SU-DHL-6 (cell line): ENCODE results near the gene SIM2.

Experiments
- H2AFZ ChIP-seq: fragments of 200-600 bp; sonication (generic); 2 replicates; pipeline ENCODE4 v1.6.1; 2014; ENCODE audit warnings: low read depth, mild to moderate bottlenecking, moderate library complexity, mixed read lengths, antibody characterized with exemption, low read length; ENCODE audit not compliant: severe bottlenecking
- H3F3A ChIP-seq: fragments of 200-600 bp; shearing (Covaris generic); 2 replicates; pipeline ENCODE4 v1.6.0; 2016; ENCODE audit warnings: antibody characterized with exemption, mild to moderate bottlenecking; ENCODE audit not compliant: insufficient read depth
- H3K27ac ChIP-seq: fragments of 200-600 bp; sonication (generic); 2 replicates; pipeline ENCODE4 v1.5.1; 2016; ENCODE audit warnings: low read depth, mild to moderate bottlenecking, low read length, moderate library complexity, mixed read lengths
- H3K27me3 ChIP-seq: fragments of 200-600 bp; sonication (generic), shearing (Covaris generic); 2 replicates; pipeline ENCODE4 v1.6.0; 2014; ENCODE audit warnings: mild to moderate bottlenecking, low read length
- H3K36me3 ChIP-seq: fragments of 200-600 bp; sonication (generic); 2 replicates; pipeline ENCODE4 v1.6.1; 2014; ENCODE audit warnings: mild to moderate bottlenecking, low read length, mixed read lengths
- H3K4me2 ChIP-seq: fragments of 300-600, 200-600 bp; shearing (Covaris generic), sonication (generic); 2 replicates; pipeline ENCODE4 v1.6.0; 2014; ENCODE audit warnings: low read length, low read depth, mild to moderate bottlenecking; ENCODE audit not compliant: poor library complexity, severe bottlenecking
- H3K4me3 ChIP-seq: fragments of 200-600 bp; sonication (generic); 2 replicates; pipeline ENCODE4 v1.5.1; 2014; ENCODE audit warnings: antibody characterized with exemption, low read length, mild to moderate bottlenecking, mixed read lengths; ENCODE audit not compliant: insufficient read depth, poor library complexity, severe bottlenecking
- H3K79me2 ChIP-seq: fragments of 200-600 bp; sonication (generic); 2 replicates; pipeline ENCODE4 v1.6.1; 2014; ENCODE audit warnings: mild to moderate bottlenecking, low read length, moderate library complexity; ENCODE audit not compliant: insufficient read depth
- H3K9ac ChIP-seq: fragments of 200-600 bp; sonication (generic); 2 replicates; pipeline ENCODE4 v1.7.0; 2014; ENCODE audit warnings: mild to moderate bottlenecking, low read length
- H3K9me2 ChIP-seq: fragments of 200-600 bp; sonication (generic); replicated peaks from 2 replicates; pipeline ENCODE4 v1.6.1; 2014; ENCODE audit warnings: low read length; ENCODE audit not compliant: insufficient read depth
- H3K9me3 ChIP-seq: fragments of 200-600 bp; sonication (generic); 2 replicates; pipeline ENCODE4 v1.6.1; 2014; ENCODE audit warnings: low read length, mixed read lengths; ENCODE audit not compliant: insufficient read depth
- H4K20me1 ChIP-seq: fragments of 200-600 bp; sonication (generic); 2 replicates; pipeline ENCODE4 v1.6.1; 2014; ENCODE audit warnings: low read depth, mild to moderate bottlenecking, antibody characterized with exemption, low read length, moderate library complexity, mixed read lengths
- EZH2phosphoT487 ChIP-seq: fragments of 200-600 bp; sonication (generic), shearing (Covaris generic); conservative IDR thresholded peaks from 2 replicates; pipeline ENCODE4 v1.6.1; 2018; ENCODE audit warnings: mild to moderate bottlenecking, antibody characterized with exemption, low read length, moderate library complexity, mixed read lengths
- TF ChIP-seq, protein P1 (sequence below): fragments of 200-600 bp; sonication (generic); IDR thresholded peaks from one replicate; pipeline ENCODE4 v1.5.1; 2017; ENCODE audit warnings: antibody characterized with exemption, mild to moderate bottlenecking, low read length, moderate library complexity; ENCODE audit not compliant: insufficient read depth, poor library complexity, severe bottlenecking

The SIM2 gene

DNA sequence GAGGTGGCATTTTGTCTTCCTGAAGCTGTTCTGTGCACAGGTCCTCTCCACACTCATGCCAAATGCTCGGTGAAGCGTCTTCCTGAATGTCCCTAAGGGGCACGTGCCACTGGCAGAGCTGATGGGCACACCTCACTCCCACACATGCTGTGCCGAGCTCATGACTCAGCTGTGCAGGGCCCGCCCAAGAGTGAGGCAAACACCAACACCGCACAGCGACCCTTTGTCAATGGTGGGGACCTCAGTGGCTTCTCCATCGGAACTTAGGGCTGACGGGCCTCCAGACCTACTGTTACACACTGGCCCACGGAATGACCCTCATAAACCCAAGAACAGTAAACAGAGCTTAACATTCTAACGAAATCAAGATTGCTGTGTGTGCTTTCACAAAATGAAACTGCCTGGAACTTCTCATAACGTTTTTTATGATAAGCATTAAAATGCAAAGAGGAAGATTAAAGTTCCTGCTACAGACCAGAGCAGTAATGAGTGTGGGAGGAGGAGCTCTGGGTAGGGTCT is 89.3 kb downstream of the SIM2 start:
- H3K9ac ChIP-seq: no peak overlapping the region
- H3K4me3 ChIP-seq: no peak overlapping the region
- H3F3A ChIP-seq: no peaks in the 10 kb centered on the region
- no peaks in the 10 kb centered on the region for H3K79me2 ChIP-seq
- no peaks in the 10 kb centered on the region for H4K20me1 ChIP-seq
- no peaks in the 10 kb centered on the region for H3K9me2 ChIP-seq
- TF ChIP-seq, protein P1, sequence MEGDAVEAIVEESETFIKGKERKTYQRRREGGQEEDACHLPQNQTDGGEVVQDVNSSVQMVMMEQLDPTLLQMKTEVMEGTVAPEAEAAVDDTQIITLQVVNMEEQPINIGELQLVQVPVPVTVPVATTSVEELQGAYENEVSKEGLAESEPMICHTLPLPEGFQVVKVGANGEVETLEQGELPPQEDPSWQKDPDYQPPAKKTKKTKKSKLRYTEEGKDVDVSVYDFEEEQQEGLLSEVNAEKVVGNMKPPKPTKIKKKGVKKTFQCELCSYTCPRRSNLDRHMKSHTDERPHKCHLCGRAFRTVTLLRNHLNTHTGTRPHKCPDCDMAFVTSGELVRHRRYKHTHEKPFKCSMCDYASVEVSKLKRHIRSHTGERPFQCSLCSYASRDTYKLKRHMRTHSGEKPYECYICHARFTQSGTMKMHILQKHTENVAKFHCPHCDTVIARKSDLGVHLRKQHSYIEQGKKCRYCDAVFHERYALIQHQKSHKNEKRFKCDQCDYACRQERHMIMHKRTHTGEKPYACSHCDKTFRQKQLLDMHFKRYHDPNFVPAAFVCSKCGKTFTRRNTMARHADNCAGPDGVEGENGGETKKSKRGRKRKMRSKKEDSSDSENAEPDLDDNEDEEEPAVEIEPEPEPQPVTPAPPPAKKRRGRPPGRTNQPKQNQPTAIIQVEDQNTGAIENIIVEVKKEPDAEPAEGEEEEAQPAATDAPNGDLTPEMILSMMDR: no peak
- H3K27me3 ChIP-seq: no peaks in the 10 kb centered on the region
- no peak overlapping the region for H3K27ac ChIP-seq
- H3K36me3 ChIP-seq: no peaks in the 10 kb centered on the region
- no peak overlapping the region for H2AFZ ChIP-seq
- H3K9me3 ChIP-seq: no peaks in the 10 kb centered on the region
- no peak overlapping the region for H3K4me2 ChIP-seq

DNA sequence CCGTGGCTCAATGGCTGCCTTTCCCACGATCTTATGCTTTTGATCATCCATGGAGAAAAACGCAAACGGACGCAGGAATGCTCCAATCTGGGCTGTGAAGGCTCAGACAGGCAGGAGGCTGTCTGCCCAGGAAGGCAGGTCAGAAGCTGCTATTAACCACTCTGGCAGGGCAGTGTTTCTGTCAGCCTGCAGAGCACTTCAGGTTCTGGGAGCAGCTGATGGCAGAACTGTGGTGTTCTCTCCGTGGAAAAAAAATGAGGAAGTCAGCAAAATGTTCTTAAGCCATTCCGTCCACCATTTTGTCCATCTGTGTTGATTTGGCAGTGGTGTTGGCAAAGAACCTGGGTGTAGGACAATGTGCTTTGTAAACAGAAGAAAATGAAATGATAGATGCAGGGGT is 91.7 kb downstream of the SIM2 start:
- Histone ChIP-seq H3K27ac (no peak overlapping the region), H3K79me2 (no peaks in the 10 kb centered on the region), H2AFZ (no peak overlapping the region), H3K4me2 (no peak overlapping the region), H3K9ac (no peak overlapping the region), H3K9me2 (no peaks in the 10 kb centered on the region), H3K4me3 (no peak overlapping the region), H3K9me3 (no peaks in the 10 kb centered on the region), H3K36me3 (no peaks in the 10 kb centered on the region), H3K27me3 (no peaks in the 10 kb centered on the region), H4K20me1 (no peaks in the 10 kb centered on the region), H3F3A (no peaks in the 10 kb centered on the region)
- TF ChIP-seq, protein P1: no peak
- TF ChIP-seq EZH2phosphoT487: no peak

DNA sequence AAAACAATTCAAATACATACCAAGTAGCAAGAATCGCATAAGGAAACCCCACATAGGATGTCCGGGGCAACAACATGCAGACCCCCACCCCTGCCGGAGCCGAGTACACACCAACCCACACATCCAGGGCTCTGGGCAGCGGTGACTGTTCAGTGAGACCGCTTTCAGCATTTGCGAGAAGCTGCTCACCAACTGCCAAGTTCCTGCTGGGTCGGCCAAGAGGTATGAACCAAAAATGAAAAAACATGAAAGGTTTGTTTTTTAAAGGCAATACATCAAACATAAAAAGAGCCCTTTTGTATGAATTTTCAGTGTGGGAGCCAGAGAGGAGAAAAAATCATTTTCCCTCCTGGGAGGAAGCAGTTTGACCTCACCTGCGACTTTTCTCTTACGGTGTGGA is 92.3 kb downstream of the SIM2 start:
- TF ChIP-seq, protein P1: no peak
- no peak for TF ChIP-seq EZH2phosphoT487
- Histone ChIP-seq H4K20me1 (no peaks in the 10 kb centered on the region), H3K27ac (no peak overlapping the region), H3K9me2 (no peaks in the 10 kb centered on the region), H3K27me3 (no peaks in the 10 kb centered on the region), H3K79me2 (no peaks in the 10 kb centered on the region), H3K4me2 (no peak overlapping the region), H2AFZ (no peak overlapping the region), H3K36me3 (no peaks in the 10 kb centered on the region), H3K9me3 (0 out of 2 replicates have a peak, but pooled peaks cover under 1% of the 10 kb centered on the region), H3F3A (no peaks in the 10 kb centered on the region), H3K9ac (no peak overlapping the region), H3K4me3 (no peak overlapping the region)
